ENCODE results near the gene DSCAM.

GRCh38 chr21:40404396-40404800 lies 442.6 kb downstream of the DSCAM start:
- TF ChIP-seq SMAD1 (IDR thresholded peaks at IDR 0.05; ENCODE audit: low read depth, partially characterized antibody): no peak
- no peak for TF ChIP-seq FOS (IDR thresholded peaks at IDR 0.05; ENCODE audit: borderline replicate concordance, extremely low read depth, insufficient read length)
- no peak for TF ChIP-seq CEBPB (IDR thresholded peaks at IDR 0.05; ENCODE audit: borderline replicate concordance in 1 of 2, low read depth in 2 of 2, low read length in 2 of 2)
- no peak for TF ChIP-seq ZNF274 (IDR thresholded peaks at IDR 0.05; ENCODE audit: insufficient read depth, insufficient read length)

Measured in GM12878 (cell line).